Right forelimb (tissue), 1 donor: Measurements from ENCODE around the gene MLLT11.
"Not testable (repeated sequence)": the region's sequence is repeated elsewhere in the genome, so short reads cannot be mapped to it uniquely, and the experiment has no call there.

Experiments
- DNase-seq: peaks from one replicate; pipeline ENCODE4 v3.0.0-alpha.2; 2018

Gene MLLT11

DNA sequence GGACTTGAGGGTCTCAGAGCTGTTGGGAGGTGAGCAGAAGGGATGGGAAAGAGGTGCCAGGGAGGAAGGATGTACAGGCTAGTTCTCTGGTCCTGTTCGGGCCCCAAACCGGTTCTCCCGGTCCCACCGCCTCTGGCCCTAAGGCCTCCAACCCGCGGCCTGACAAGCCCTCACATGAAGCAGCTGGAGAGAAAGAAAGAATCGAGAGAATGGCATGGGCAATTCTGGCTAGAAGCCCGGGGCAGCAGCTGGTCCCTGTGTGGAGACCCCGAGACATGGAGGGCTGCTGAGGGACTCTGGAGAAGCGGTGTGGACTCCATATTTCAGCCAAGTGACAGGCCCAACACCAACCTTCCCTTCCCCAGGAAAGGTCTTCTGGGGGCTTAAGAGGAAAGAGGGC, 1.5 kb upstream of the MLLT11 start:
- DNase-seq, result peak; percentile 77

DNA sequence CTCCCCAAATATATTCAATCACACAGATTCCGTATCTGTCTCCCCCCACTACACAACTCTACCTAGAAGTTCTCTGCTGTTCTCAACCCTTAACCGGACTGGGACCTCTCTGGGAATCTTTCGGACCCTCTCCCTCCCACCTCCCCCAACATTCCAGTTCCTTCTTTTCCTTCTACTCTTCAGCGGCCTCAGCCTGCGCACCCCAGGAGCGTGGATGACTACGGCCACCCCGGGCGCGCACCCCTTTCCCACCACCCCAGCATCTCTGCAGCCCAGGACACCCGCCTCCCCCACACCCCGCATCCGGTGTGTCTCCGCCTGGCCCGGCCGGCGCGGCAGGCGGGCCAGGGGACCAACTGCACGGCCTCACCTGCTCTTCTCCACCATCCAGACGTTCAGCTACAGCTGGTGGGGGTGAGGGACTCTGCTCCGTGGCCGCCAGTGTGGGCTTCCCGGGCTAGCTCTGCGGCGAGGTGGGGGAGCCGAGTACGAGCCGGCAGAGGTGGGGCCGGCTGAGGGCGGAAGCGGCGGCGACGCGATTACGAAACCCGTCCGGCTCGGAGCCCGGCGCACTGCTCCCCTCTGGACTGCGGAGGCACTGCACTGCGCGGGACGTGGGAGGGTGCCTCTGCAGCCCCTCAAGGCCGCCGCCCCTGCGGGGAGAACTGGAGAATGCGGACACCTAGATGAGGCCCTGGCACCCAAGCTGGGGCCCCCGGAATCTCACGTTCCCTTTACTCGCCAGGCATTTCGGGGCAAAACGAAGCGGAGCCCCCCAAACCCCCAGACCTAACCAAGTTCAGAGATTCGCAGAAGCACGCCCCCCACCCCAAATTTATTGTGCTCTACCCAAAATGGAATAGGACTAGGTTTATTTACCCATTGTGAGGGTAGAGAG, 839 bp upstream of the MLLT11 start, which contains the start of gene CDC42SE1:
Gene CDC42SE1 (minus strand): TSS at position 514 of the 898 bp plus-strand sequence. CDS start 3,892 bp downstream, outside the sequence.
- DNase-seq, result peak; percentile 90

GRCh38 chr1:151060657-151061421, 642 bp downstream of the MLLT11 start:
- no peak for DNase-seq

- DNase-seq, result no peak
Observed at GRCh38 chr1:151061704-151062103, 1.5 kb downstream of the MLLT11 start.

DNA sequence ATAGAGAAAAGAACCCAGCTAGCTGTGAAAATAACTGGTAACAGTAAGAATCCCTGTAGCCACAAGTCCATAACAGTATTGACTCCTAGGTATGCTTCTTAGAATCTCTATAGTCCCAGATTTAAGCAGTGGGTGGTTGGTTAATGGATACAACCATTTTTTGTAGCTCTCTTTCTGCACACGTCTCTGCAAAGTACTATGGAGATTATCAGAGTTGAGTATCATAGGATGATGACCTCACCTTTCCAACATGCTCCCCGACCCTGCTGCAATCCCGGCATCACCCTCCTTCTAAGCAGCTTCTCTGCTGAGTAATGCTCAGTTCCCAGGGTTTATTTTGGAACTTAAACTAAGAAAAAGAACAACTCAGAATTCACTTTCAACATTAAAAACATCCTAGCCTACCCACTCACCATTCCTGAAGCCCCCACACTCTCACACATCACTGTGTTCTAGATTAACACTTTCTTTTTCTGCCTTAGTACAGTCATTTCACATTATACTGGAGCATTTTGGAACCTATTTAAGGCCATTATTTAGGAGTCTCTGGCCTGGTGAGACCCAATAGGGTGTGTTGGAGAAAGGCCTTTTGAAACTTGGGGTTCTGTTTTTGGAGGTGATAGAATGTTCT, 2.7 kb downstream of the MLLT11 start:
- DNase-seq, result no peak

DNA sequence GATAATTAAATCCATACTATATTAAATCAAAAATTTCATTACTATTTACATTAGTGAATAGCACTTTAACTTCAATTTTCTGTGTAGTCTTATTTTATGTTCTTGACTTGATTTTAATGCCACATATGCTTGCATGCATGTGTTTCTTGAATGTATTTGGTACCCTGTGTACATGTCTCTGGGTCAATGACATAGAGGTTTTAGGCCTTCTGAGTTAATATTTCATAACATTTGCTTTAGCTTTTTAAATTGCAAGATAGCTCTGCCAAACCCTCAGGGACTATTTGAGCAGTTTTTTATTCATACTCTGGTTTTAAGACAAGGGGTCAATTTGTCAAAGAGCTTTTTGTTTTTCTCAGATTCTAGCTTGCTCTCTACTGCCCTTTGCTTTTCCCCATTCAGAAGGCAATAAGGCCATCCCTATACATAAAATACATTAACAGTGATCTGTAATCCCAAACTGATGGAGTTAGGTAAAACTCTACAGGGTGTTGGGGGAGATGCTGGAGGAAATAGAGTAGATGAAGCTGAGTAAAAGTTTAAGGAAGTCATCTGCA, 5.0 kb downstream of the MLLT11 start:
- DNase-seq, result no peak

DNA sequence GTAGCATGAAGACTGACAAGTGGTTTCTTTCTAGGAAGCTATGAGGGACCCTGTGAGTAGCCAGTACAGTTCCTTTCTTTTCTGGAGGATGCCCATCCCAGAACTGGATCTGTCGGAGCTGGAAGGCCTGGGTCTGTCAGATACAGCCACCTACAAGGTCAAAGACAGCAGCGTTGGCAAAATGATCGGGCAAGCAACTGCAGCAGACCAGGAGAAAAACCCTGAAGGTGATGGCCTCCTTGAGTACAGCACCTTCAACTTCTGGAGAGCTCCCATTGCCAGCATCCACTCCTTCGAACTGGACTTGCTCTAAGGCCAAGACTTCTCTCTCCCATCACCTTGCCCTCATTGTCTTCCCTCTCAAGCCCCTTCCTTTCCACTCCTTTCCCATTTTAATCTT, 7.0 kb downstream of the MLLT11 start:
- DNase-seq, result no peak

- DNase-seq, result no peak
Observed at GRCh38 chr1:151069103-151069486, 8.9 kb downstream of the MLLT11 start.

- peak; percentile 96 for DNase-seq
Observed at GRCh38 chr1:151070474-151071276, 10.5 kb downstream of the MLLT11 start, which contains the start of gene GABPB2. GABPB2 (plus strand) TSS chr1:151070761; CDS start chr1:151088190, 17,429 bp downstream.

DNA sequence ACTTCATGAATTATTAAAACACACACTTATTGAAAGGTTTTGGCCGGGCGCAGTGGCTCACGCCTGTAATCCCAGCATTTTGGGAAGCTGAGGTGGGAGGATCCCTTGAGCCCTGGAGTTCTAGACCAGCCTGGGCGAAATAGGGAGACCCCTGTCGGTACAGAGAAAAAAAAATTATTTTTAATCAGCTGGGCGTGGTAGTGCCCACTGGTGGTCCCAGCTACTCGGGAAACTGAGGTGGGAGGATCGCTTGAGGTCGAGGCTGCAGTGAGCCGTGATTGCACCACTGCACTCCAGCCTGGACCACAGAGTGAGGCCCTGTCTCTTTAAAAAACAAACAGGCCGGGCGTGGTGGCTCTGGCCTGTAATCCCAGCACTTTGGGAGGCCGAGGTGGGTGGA, 12.0 kb downstream of the MLLT11 start:
- DNase-seq, result no peak

DNA sequence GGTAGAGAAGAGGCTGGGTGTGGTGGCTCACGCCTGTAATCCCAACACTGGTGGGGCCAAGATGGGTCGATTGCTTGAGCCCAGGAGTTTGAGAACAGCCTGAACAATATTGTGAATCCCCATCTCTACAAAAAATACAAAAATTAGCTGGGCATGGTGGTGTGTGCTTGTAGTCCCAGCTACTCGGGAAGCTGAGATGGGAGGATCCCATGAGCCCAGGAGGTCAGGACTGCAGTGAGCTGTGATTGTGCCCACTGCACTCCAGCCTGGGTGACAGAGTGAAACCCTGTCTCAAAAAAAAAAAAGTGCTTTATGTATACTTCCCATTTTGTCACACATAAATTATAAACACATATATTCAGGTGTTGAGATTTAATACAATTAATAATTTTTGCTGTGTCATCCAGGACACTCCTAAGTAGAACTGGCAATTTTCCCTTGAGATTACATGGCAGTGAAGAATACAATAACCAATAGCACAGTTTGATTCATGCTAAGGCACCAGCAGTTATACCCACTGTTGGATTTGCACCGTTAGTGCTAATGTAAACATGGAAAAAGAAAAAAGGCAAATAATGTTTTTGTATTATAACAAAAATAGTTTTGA, 25.9 kb downstream of the MLLT11 start:
- no peak for DNase-seq

GRCh38 chr1:151097426-151097825, 37.2 kb downstream of the MLLT11 start:
- DNase-seq, result not testable (repeated sequence)

DNA sequence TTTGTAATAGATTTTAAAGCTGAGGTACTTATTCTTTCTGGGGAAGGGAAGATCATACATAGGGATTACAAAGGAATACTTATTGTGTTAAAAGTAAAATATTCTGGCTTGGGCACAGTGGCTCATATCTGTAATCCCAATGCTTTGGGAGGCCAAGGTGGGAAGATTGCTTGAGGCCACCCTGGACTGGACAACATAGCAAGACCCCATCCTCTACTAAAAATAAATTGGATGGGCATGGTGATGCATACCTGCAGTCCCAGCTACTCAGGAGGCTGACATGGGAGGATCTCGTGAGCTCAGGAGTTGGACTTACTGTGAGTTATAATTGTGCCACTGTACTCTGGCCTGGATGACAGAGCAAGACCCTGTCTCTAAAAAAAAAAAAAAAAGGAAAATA, 37.9 kb downstream of the MLLT11 start:
- DNase-seq, result no peak

GRCh38 chr1:151104630-151105029, 44.4 kb downstream of the MLLT11 start:
- DNase-seq, result no peak

GRCh38 chr1:151106894-151107293, 46.7 kb downstream of the MLLT11 start:
- DNase-seq, result no peak

GRCh38 chr1:151108331-151108730, 48.1 kb downstream of the MLLT11 start:
- no peak for DNase-seq

DNA sequence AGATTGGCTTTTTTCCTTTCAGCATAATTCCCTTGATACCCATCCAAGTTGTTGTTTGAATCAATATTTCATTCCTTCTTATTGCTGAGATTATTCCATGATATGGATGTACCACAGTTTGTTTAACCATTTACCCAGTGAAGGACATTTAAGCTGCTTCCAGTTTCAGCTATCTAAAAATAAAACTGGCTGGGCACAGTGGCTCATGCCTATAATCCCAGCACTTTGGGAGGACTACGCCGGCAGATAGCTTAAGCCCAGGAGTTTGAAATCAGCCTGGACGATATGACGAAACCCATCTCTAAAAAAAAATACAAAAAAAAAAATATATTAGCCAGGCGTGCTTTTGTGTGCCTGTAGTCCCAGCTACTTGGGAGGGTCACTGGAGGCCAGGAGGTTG, 53.7 kb downstream of the MLLT11 start:
- DNase-seq, result no peak
